Keratinocyte (primary cell): Measurements from ENCODE around the gene VPS50. TPM values are rescaled to one million over a fixed set of nuclear protein-coding genes. Genes with fewer than 3 reads are reported as not detected.

Experiments used
- DNase-seq: peaks from one replicate; pipeline ENCODE4 v3.0.0-alpha.2; 2011; ENCODE audit warnings: low read depth, missing footprints, low spot score
- FAIRE-seq: peaks from 2 replicates; lab custom pipeline; 2011; peaks lifted over from hg19 to GRCh38; lab: Jason Lieb, UNC
- H2AFZ ChIP-seq: 2 replicates; pipeline ENCODE4 v1.6.0; 2012; ENCODE audit warnings: low read length, control low read depth, inconsistent platforms; ENCODE audit not compliant: control insufficient read depth
- H3K27ac ChIP-seq: 2 replicates; pipeline ENCODE4 v1.5.1; 2011; ENCODE audit warnings: low read length; ENCODE audit not compliant: control insufficient read depth, insufficient read depth
- H3K27me3 ChIP-seq: 3 replicates; pipeline ENCODE4 v1.6.0; 2011; ENCODE audit warnings: low read length; ENCODE audit not compliant: control insufficient read depth, insufficient read depth; ENCODE audit errors: extremely low read depth
- H3K36me3 ChIP-seq, 2 experiments: 2 replicates in 1 of 2; 3 replicates in 1 of 2; pipeline ENCODE4 v1.5.1; 2011; ENCODE audit warnings: low read length in 2 of 2, mild to moderate bottlenecking in 1 of 2; ENCODE audit not compliant: control insufficient read depth in 2 of 2, insufficient read depth in 2 of 2; ENCODE audit errors: extremely low read depth in 1 of 2
- H3K4me1 ChIP-seq: 3 replicates; pipeline ENCODE4 v1.5.1; 2011; ENCODE audit warnings: low read length; ENCODE audit not compliant: control insufficient read depth, insufficient read depth; ENCODE audit errors: extremely low read depth
- H3K4me2 ChIP-seq: 3 replicates; pipeline ENCODE4 v1.6.0; 2011; ENCODE audit warnings: low read depth, low read length; ENCODE audit not compliant: control insufficient read depth, insufficient read depth; ENCODE audit errors: extremely low read depth
- H3K4me3 ChIP-seq, 3 experiments: fragments of 200-600 bp in 1 of 3; sonication (generic) in 1 of 3; 2 replicates in 2 of 3; 3 replicates in 1 of 3; pipeline ENCODE4 v1.5.1; 2011 to 2016; ENCODE audit warnings: low read length in 3 of 3, mild to moderate bottlenecking in 3 of 3, control low read depth in 2 of 3, inconsistent platforms in 1 of 3, low read depth in 1 of 3, mixed read lengths in 1 of 3, mixed run types in 1 of 3, moderate library complexity in 1 of 3; ENCODE audit not compliant: control insufficient read depth in 2 of 3, insufficient read depth in 2 of 3; ENCODE audit errors: extremely low read depth in 1 of 3
- H3K79me2 ChIP-seq: 2 replicates; pipeline ENCODE4 v1.6.0; 2012; ENCODE audit warnings: low read length; ENCODE audit not compliant: control insufficient read depth, insufficient read depth
- H3K9ac ChIP-seq: 3 replicates; pipeline ENCODE4 v1.6.0; 2011; ENCODE audit warnings: low read length; ENCODE audit not compliant: control insufficient read depth, insufficient read depth; ENCODE audit errors: extremely low read depth
- H3K9me1 ChIP-seq: 3 replicates; pipeline ENCODE4 v1.6.0; 2011; ENCODE audit warnings: low read length; ENCODE audit not compliant: control insufficient read depth, insufficient read depth; ENCODE audit errors: extremely low read depth
- H3K9me3 ChIP-seq: 2 replicates; pipeline ENCODE4 v1.5.1; 2012; ENCODE audit warnings: low read depth, low read length; ENCODE audit not compliant: control insufficient read depth
- H4K20me1 ChIP-seq: 3 replicates; pipeline ENCODE4 v1.6.0; 2011; ENCODE audit warnings: low read length; ENCODE audit not compliant: control insufficient read depth, insufficient read depth; ENCODE audit errors: extremely low read depth
- EZH2 ChIP-seq: IDR thresholded peaks from one replicate; pipeline ENCODE4 v1.6.1; 2012; ENCODE audit warnings: inconsistent platforms, mild to moderate bottlenecking, low read length, moderate library complexity
- dilution Hi-C: fragments of 300-500 bp; cut with MboI; formaldehyde crosslinking; loops from one replicate; pipeline ENCODE4 v1.7.0; 2020; ENCODE audit warnings: low sequenced_read_pairs; ENCODE audit not compliant: extremely low pct_ligation_motif_present
- polyA plus RNA-seq, 5 experiments: library from polyadenylated mRNA; depleted of rRNA in 3 of 5; stranded (reverse) in 3 of 5; stranded (forward) in 1 of 5; unstranded in 1 of 5; fragments of >200 nt; gene quantifications; 1 replicate in 1 of 5; 2 replicates in 3 of 5; 3 replicates in 1 of 5; pipeline versions ENCODE4 v1.2.1 to v1.2.3, GENCODE V29; 2011 to 2012; ENCODE audit warnings: missing spikeins in 2 of 5, low read depth in 1 of 5, low replicate concordance in 1 of 5
- TF ChIP-seq, protein P1 (sequence below), 3 experiments: IDR thresholded peaks in 1 of 3; conservative IDR thresholded peaks in 1 of 3; optimal IDR thresholded peaks in 1 of 3; 2 replicates in 2 of 3; 3 replicates in 1 of 3; pipeline versions ENCODE3 to v1.5.1; 2011; ENCODE audit warnings: low read length in 3 of 3, mild to moderate bottlenecking in 3 of 3, moderate library complexity in 2 of 3, control low read depth in 1 of 3, inconsistent platforms in 1 of 3; ENCODE audit not compliant: insufficient read depth in 2 of 3; ENCODE audit errors: extremely low read depth in 1 of 3

VPS50 gene
- polyA plus RNA-seq, 1 donor (not counting 4 experiments of a cell fraction or from before 2014, with no cell fraction given) = 17.0 TPM

DNA sequence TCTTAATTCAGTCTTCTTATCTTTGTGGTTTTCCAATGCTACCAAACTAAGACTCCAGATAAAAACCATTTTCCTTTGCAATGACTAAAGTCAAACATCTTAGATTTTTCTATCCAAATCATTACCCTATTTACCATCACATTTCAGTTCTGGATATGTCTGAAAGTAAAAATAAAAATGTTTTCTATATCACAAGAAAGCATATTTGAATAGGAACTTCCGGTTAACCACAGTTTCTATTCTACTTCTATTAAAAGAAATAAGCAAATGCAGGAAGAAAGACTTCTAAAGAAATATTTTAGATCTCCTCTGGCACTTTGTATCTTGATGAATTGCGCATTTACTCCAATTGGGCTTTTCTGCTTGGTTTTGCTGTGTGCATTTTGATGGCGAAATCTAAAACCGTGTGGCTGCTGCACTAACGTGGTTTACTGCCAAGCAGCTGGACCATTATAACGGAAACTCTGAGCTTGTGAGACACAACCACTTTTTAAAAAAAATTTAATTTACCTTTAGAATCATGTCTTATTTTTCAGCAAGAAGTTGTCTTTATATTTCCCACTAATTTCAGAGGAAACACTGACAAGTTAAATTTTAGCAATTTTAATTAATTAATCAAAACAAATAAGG lies 146.1 kb downstream of the VPS50 start:
- no peak for TF ChIP-seq EZH2
- TF ChIP-seq, protein P1, sequence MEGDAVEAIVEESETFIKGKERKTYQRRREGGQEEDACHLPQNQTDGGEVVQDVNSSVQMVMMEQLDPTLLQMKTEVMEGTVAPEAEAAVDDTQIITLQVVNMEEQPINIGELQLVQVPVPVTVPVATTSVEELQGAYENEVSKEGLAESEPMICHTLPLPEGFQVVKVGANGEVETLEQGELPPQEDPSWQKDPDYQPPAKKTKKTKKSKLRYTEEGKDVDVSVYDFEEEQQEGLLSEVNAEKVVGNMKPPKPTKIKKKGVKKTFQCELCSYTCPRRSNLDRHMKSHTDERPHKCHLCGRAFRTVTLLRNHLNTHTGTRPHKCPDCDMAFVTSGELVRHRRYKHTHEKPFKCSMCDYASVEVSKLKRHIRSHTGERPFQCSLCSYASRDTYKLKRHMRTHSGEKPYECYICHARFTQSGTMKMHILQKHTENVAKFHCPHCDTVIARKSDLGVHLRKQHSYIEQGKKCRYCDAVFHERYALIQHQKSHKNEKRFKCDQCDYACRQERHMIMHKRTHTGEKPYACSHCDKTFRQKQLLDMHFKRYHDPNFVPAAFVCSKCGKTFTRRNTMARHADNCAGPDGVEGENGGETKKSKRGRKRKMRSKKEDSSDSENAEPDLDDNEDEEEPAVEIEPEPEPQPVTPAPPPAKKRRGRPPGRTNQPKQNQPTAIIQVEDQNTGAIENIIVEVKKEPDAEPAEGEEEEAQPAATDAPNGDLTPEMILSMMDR (optimal IDR thresholded peaks at IDR 0.05 in 1 of 3, IDR thresholded peaks at IDR 0.05 in 1 of 3, conservative IDR thresholded peaks at IDR 0.05 in 1 of 3; ENCODE audit: extremely low read depth in 1 of 3, insufficient read depth in 2 of 3, low read length in 3 of 3) = no peak
- dilution Hi-C loops = no loop called here
- Histone ChIP-seq H3K27me3 (peaks cover 6% of the 10 kb centered on the region), H3K9me3 (no peaks in the 10 kb centered on the region), H3K79me2 (no peaks in the 10 kb centered on the region), H3K4me1 (no peaks in the 10 kb centered on the region), H3K9me1 (no peaks in the 10 kb centered on the region), H3K27ac (no peak overlapping the region), H4K20me1 (no peaks in the 10 kb centered on the region), H3K4me3 (no peak overlapping the region), H3K9ac (no peak overlapping the region), H3K36me3 (no peaks in the 10 kb centered on the region), H3K4me2 (no peak overlapping the region), H2AFZ (no peak overlapping the region)
- no peak for FAIRE-seq
- no peak for DNase-seq

DNA sequence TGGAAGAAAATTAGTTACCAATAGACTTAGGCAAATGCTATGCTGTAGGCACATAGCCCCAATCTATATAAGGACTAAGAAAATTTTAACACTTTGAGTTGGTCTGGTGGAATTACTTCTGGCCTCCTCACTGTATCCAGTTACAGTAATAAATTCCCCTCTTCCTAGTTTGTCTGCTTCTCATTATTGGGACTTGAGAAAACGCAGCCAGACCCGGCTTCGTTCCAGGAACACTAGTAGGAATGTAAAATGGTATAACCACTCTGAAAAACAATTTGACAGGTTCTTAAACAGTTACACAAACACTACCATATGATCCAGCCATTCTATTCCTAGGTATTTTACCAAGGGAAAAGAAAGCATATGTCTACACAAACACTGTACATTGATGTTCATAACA lies 150.2 kb downstream of the VPS50 start:
- FAIRE-seq = peak; percentile 63
- H3K9ac ChIP-seq = no peak overlapping the region
- dilution Hi-C loops = no loop called here
- H3K36me3 ChIP-seq = no peaks in the 10 kb centered on the region
- H3K9me3 ChIP-seq = no peaks in the 10 kb centered on the region
- DNase-seq = no peak
- peaks cover 5% of the 10 kb centered on the region for H3K27me3 ChIP-seq
- no peak overlapping the region for H3K4me2 ChIP-seq
- H3K79me2 ChIP-seq = no peaks in the 10 kb centered on the region
- H3K27ac ChIP-seq = no peak overlapping the region
- H3K4me3 ChIP-seq = no peak overlapping the region
- H3K9me1 ChIP-seq = no peaks in the 10 kb centered on the region
- no peaks in the 10 kb centered on the region for H3K4me1 ChIP-seq
- no peaks in the 10 kb centered on the region for H4K20me1 ChIP-seq
- no peak for TF ChIP-seq EZH2
- TF ChIP-seq, protein P1 (optimal IDR thresholded peaks at IDR 0.05 in 1 of 3, IDR thresholded peaks at IDR 0.05 in 1 of 3, conservative IDR thresholded peaks at IDR 0.05 in 1 of 3; ENCODE audit: extremely low read depth in 1 of 3, insufficient read depth in 2 of 3, low read length in 3 of 3) = no peak
- H2AFZ ChIP-seq = no peak overlapping the region
